CD4-positive, alpha-beta T cell (primary cell): ENCODE measurements around the gene TEX50. TPM values are rescaled to one million over a fixed set of nuclear protein-coding genes. Genes with fewer than 3 reads are reported as not detected.
A peak's percentile ranks its signal among the peaks of the same experiment; 100 is the strongest.

ENCODE experiments used
- ATAC-seq: fragments of 200-7000 bp; cut with Tn5 transposase; one replicate; pipeline ENCODE4 v1.10.0; 2022; ENCODE audit warnings: mild to moderate bottlenecking; ENCODE audit not compliant: poor library complexity
- CTCF ChIA-PET: fragments of 350-600 bp; sonication (Branson Sonifier 250); formaldehyde crosslinking; loops from one replicate; lab custom pipeline; 2021; ENCODE audit warnings: antibody characterized with exemption, inconsistent platforms; lab: Charles Lee
- POLR2A ChIA-PET: fragments of 350-600 bp; sonication (Branson Sonifier 250); formaldehyde crosslinking; loops from one replicate; lab custom pipeline; 2021; ENCODE audit warnings: antibody characterized with exemption, inconsistent platforms; lab: Charles Lee
- DNase-seq, 14 experiments: peaks; one replicate each; pipeline ENCODE4 v3.0.0-alpha.2; 2013 to 2020; ENCODE audit warnings: mixed read lengths in 2 of 14
- H3K27ac ChIP-seq, 2 donors: one replicate each; pipeline versions ENCODE4 v1.5.1 to v1.7.0; 2013; ENCODE audit warnings: low read length in 2 of 2, low read depth in 1 of 2, mild to moderate bottlenecking in 1 of 2
- H3K27me3 ChIP-seq, 2 experiments: 1 replicate in 1 of 2; 2 replicates in 1 of 2; pipeline versions ENCODE4 v1.6.1 to v1.7.0; 2013; ENCODE audit warnings: low read length in 2 of 2, control low read depth in 1 of 2, mild to moderate bottlenecking in 1 of 2, moderate library complexity in 1 of 2; ENCODE audit not compliant: insufficient read depth in 2 of 2, control insufficient read depth in 1 of 2
- H3K36me3 ChIP-seq: one replicate; pipeline ENCODE4 v1.6.1; 2013; ENCODE audit warnings: low read length, control low read depth; ENCODE audit not compliant: insufficient read depth
- H3K4me1 ChIP-seq: one replicate; pipeline ENCODE4 v1.6.1; 2013; ENCODE audit warnings: low read length, control low read depth; ENCODE audit not compliant: insufficient read depth
- H3K4me3 ChIP-seq: one replicate; pipeline ENCODE4 v1.5.1; 2013; ENCODE audit warnings: mild to moderate bottlenecking, low read length, moderate library complexity
- H3K9me3 ChIP-seq, 2 experiments: 1 replicate in 1 of 2; 2 replicates in 1 of 2; pipeline versions ENCODE4 v1.6.1 to v1.7.0; 2013; ENCODE audit warnings: low read length in 2 of 2, mild to moderate bottlenecking in 2 of 2, control low read depth in 1 of 2, moderate library complexity in 1 of 2; ENCODE audit not compliant: control insufficient read depth in 1 of 2, insufficient read depth in 1 of 2
- H3K27ac Mint-ChIP-seq: one replicate; pipeline ENCODE4 v1.8.0; 2020; ENCODE audit warnings: mixed read lengths
- H3K27me3 Mint-ChIP-seq: one replicate; pipeline ENCODE4 v1.8.0; 2021; ENCODE audit warnings: mixed read lengths
- H3K36me3 Mint-ChIP-seq: one replicate; pipeline ENCODE4 v1.8.0; 2021; ENCODE audit warnings: low read depth, mixed read lengths
- H3K4me1 Mint-ChIP-seq: one replicate; pipeline ENCODE4 v1.8.0; 2021; ENCODE audit warnings: low read depth, mixed read lengths
- H3K4me3 Mint-ChIP-seq: one replicate; pipeline ENCODE4 v1.8.0; 2020; ENCODE audit warnings: mild to moderate bottlenecking, mixed read lengths
- H3K9me3 Mint-ChIP-seq: one replicate; pipeline ENCODE4 v1.8.0; 2020; ENCODE audit warnings: mixed read lengths
- intact Hi-C, 2 experiments: fragments of 100-400 bp; cut with DNase I in 1 of 2; cut with micrococcal nuclease in 1 of 2; formaldehyde crosslinking; loops; one replicate each; pipeline versions ENCODE4 v1.15.1 to v1.9.0; 2023 to 2025; cut with DNase I, micrococcal nuclease
- total RNA-seq, 174 experiments: library from RNA in 2 of 174; stranded (reverse) in 2 of 174; gene quantifications; one replicate each; pipeline ENCODE4 v1.2.3 and lab custom pipeline; 2021 to 2026
- TF ChIP-seq, protein P1 (sequence below): fragments of 200-600 bp; IDR thresholded peaks from one replicate; pipeline ENCODE4 v1.8.0; 2022; ENCODE audit warnings: antibody characterized with exemption, mild to moderate bottlenecking

Gene TEX50
- total RNA-seq, 2 experiments from 2014 or later = not detected

DNA sequence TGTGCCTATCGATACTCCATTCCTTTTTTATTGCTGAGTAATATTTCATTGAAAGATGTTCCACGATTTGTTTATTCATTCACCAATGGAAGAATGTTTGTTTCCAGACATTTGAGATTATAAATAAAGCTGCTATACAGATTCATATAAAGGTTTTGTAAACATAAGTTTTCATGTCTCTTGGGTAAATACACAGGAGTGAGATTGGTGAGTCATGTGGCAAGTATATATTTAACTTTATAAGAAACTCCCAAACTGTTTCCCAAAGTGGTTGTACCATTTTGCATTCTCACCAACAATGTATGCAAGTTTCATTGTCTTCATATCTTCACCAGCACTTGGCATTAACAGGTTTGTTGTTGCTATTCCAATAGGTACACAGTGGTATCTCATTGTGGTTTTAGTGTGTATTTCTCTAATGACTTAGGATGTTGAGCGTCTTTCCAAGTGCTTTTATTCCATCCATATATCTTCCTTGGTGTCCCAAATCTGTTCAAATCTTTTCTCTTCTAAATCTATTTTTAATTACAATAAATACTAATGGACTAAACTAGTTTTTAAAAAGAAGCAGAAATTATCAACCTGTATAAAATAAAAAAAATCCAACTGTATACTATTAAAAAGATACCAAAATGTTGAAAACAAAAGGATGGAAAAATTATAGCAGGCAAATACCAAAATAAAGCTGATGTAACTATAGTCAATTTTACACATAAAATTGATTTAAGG is 38.9 kb upstream of the TEX50 start:
- ATAC-seq = no peak

GRCh38 chr1:173601588-173601987 is 33.5 kb upstream of the TEX50 start:
- Histone ChIP-seq H3K9me3 (no peaks in the 10 kb centered on the region), H3K4me1 (no peaks in the 10 kb centered on the region), H3K27me3 (no peaks in the 10 kb centered on the region), H3K4me3 (no peak overlapping the region), H3K27ac (no peak overlapping the region), H3K36me3 (no peaks in the 10 kb centered on the region)
- POLR2A ChIA-PET = no interaction called here
- Mint-ChIP-seq H3K36me3 (no peaks in the 10 kb centered on the region), H3K9me3 (no peaks in the 10 kb centered on the region), H3K4me3 (no peak overlapping the region), H3K27ac (no peak overlapping the region), H3K4me1 (no peaks in the 10 kb centered on the region), H3K27me3 (peaks cover 12% of the 10 kb centered on the region)
- DNase-seq (peak in 1 of 14 experiments; percentile 14), ATAC-seq (no peak)
- intact Hi-C loops = no loop called here
- CTCF ChIA-PET = no interaction called here
- TF ChIP-seq, protein P1, sequence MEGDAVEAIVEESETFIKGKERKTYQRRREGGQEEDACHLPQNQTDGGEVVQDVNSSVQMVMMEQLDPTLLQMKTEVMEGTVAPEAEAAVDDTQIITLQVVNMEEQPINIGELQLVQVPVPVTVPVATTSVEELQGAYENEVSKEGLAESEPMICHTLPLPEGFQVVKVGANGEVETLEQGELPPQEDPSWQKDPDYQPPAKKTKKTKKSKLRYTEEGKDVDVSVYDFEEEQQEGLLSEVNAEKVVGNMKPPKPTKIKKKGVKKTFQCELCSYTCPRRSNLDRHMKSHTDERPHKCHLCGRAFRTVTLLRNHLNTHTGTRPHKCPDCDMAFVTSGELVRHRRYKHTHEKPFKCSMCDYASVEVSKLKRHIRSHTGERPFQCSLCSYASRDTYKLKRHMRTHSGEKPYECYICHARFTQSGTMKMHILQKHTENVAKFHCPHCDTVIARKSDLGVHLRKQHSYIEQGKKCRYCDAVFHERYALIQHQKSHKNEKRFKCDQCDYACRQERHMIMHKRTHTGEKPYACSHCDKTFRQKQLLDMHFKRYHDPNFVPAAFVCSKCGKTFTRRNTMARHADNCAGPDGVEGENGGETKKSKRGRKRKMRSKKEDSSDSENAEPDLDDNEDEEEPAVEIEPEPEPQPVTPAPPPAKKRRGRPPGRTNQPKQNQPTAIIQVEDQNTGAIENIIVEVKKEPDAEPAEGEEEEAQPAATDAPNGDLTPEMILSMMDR = no peak

More for the DNA sequence above, 38.9 kb upstream of the TEX50 start:
- H3K4me1 Mint-ChIP-seq = no peaks in the 10 kb centered on the region
- no peak overlapping the region for H3K27ac Mint-ChIP-seq
- H3K27ac ChIP-seq = no peak overlapping the region
- H3K36me3 Mint-ChIP-seq = no peaks in the 10 kb centered on the region
- H3K4me3 ChIP-seq = no peak overlapping the region
- no peak for DNase-seq
- peaks cover 8% of the 10 kb centered on the region for H3K27me3 Mint-ChIP-seq
- H3K4me3 Mint-ChIP-seq = no peak overlapping the region
- intact Hi-C loops = no loop called here
- H3K9me3 Mint-ChIP-seq = peaks cover 4% of the 10 kb centered on the region
- CTCF ChIA-PET = no interaction called here
- H3K36me3 ChIP-seq = no peaks in the 10 kb centered on the region
- TF ChIP-seq, protein P1 = no peak
- H3K27me3 ChIP-seq = peaks cover 2 to 6% of the 10 kb centered on the region in 2 experiments
- POLR2A ChIA-PET = no interaction called here
- H3K4me1 ChIP-seq = no peaks in the 10 kb centered on the region
- H3K9me3 ChIP-seq = peaks cover 0 to 5% of the 10 kb centered on the region in 2 experiments

DNA sequence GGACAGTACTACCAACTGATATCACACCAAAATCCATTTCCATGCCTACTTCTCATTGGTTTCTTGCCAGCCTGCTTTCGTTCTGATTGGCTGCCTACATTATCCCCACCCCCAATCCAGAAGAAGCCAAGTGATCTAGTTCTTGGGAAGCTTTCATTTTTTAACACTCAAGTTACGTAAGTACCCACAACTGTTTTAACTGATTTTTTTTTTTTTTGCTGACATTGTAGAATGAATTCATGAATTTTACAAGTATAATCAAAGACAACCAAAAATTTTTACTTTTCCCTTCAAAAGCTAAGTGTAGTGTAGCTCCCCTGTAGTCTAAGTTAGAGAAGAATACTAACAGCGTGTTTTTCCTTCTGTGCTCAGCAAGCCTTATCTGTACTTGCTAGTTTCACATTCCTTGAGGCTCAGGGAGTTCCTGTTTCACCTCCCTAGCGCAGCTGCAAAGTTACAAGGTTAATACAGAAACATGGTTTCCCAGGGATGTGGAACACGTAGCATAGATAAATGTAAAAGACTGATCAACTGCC is 32.0 kb upstream of the TEX50 start, which contains the start of gene SLC9C2:
TSS of gene SLC9C2 (minus strand) at position 17 of the 536 bp plus-strand sequence. CDS start 1,296 bp downstream, outside the sequence.
- no peaks in the 10 kb centered on the region for H3K4me1 ChIP-seq
- H3K27me3 ChIP-seq = no peaks in the 10 kb centered on the region
- Mint-ChIP-seq H3K9me3 (no peaks in the 10 kb centered on the region), H3K4me3 (no peak within 1 kb of the TSS), H3K27ac (no peak within 1 kb of the TSS), H3K27me3 (peaks cover 12% of the 10 kb centered on the region), H3K4me1 (no peaks in the 10 kb centered on the region), H3K36me3 (no peaks in the 10 kb centered on the region)
- no peak within 1 kb of the TSS for H3K27ac ChIP-seq
- H3K9me3 ChIP-seq = no peaks in the 10 kb centered on the region
- ChIA-PET POLR2A (no interaction called here), CTCF (no interaction called here)
- H3K4me3 ChIP-seq = no peak within 1 kb of the TSS
- H3K36me3 ChIP-seq = no peaks in the 10 kb centered on the region
- intact Hi-C loops = no loop called here
- ATAC-seq (no peak), DNase-seq (peak in 1 of 14 experiments; percentile 2)
- TF ChIP-seq, protein P1 = no peak
